ENCODE data around the gene TTC24. TPM values are rescaled to one million over a fixed set of nuclear protein-coding genes. Genes with fewer than 3 reads are reported as not detected.

Gene TTC24
- total RNA-seq, 4 donors from 2014 or later = not detected

GRCh38 chr1:156591432-156592157, 12.1 kb downstream of the TTC24 start, which contains the start of gene NAXE:
TSS of gene NAXE (plus strand) at chr1:156591776. CDS start at chr1:156591805, 29 bp downstream.
- ATAC-seq (ENCODE audit: low FRiP score) (peak; percentile 98), DNase-seq (ENCODE audit: low spot score) (no peak)
- TF ChIP-seq CTCF (IDR thresholded peaks at IDR 0.05) = no peak

- no peak for DNase-seq (ENCODE audit: low spot score)
- ATAC-seq (ENCODE audit: low FRiP score) = no peak
- TF ChIP-seq CTCF (IDR thresholded peaks at IDR 0.05) = no peak
Measured at GRCh38 chr1:156592158-156592909, 12.8 kb downstream of the TTC24 start.

- no peak for TF ChIP-seq CTCF (IDR thresholded peaks at IDR 0.05)
- ATAC-seq (ENCODE audit: low FRiP score) (no peak), DNase-seq (ENCODE audit: low spot score) (no peak)
Measured at GRCh38 chr1:156592910-156593660, 13.6 kb downstream of the TTC24 start.

GRCh38 chr1:156593661-156593989, 14.1 kb downstream of the TTC24 start:
- TF ChIP-seq CTCF (IDR thresholded peaks at IDR 0.05) = no peak
- DNase-seq (ENCODE audit: low spot score) (no peak), ATAC-seq (ENCODE audit: low FRiP score) (no peak)

- DNase-seq (ENCODE audit: low spot score) (no peak), ATAC-seq (ENCODE audit: low FRiP score) (no peak)
- no peak for TF ChIP-seq CTCF (IDR thresholded peaks at IDR 0.05)
Measured at GRCh38 chr1:156594190-156594589, 14.7 kb downstream of the TTC24 start.

GRCh38 chr1:156595016-156595415, 15.5 kb downstream of the TTC24 start:
- DNase-seq (ENCODE audit: low spot score) (no peak), ATAC-seq (ENCODE audit: low FRiP score) (no peak)
- no peak for TF ChIP-seq CTCF (IDR thresholded peaks at IDR 0.05)

Data from omental fat pad (tissue), 4 donors.